ENCODE data around the gene TTYH3.
"Not testable (repeated sequence)": the region's sequence is repeated elsewhere in the genome, so short reads cannot be mapped to it uniquely, and the experiment has no call there.

The TTYH3 gene

GRCh38 chr7:2603044-2603965 lies 28.5 kb upstream of the TTYH3 start:
- DNase-seq = no peak

GRCh38 chr7:2604608-2605174 lies 27.1 kb upstream of the TTYH3 start:
- no peak for DNase-seq

GRCh38 chr7:2605608-2606538 lies 25.9 kb upstream of the TTYH3 start:
- no peak for DNase-seq

GRCh38 chr7:2606539-2606936 lies 25.2 kb upstream of the TTYH3 start:
- no peak for DNase-seq

- DNase-seq = no peak
Measured at GRCh38 chr7:2607122-2607922, 24.5 kb upstream of the TTYH3 start.

- DNase-seq = no peak
Measured at GRCh38 chr7:2607923-2608904, 23.6 kb upstream of the TTYH3 start.

GRCh38 chr7:2608921-2609411 lies 22.8 kb upstream of the TTYH3 start:
- DNase-seq = no peak

- DNase-seq = not testable (repeated sequence)
Measured at GRCh38 chr7:2609646-2610045, 22.1 kb upstream of the TTYH3 start.

- DNase-seq = no peak
Measured at GRCh38 chr7:2610466-2610865, 21.3 kb upstream of the TTYH3 start.

GRCh38 chr7:2610898-2611297 lies 20.9 kb upstream of the TTYH3 start:
- no peak for DNase-seq

- no peak for DNase-seq
Measured at GRCh38 chr7:2611401-2611800, 20.4 kb upstream of the TTYH3 start.

- DNase-seq = no peak
Measured at GRCh38 chr7:2611922-2612321, 19.9 kb upstream of the TTYH3 start.

- DNase-seq = no peak
Measured at GRCh38 chr7:2612445-2613097, 19.2 kb upstream of the TTYH3 start.

- DNase-seq = no peak
Measured at GRCh38 chr7:2613098-2613930, 18.5 kb upstream of the TTYH3 start.

- DNase-seq = no peak
Measured at GRCh38 chr7:2613931-2614600, 17.7 kb upstream of the TTYH3 start.

GRCh38 chr7:2614631-2615330 lies 17.0 kb upstream of the TTYH3 start:
- DNase-seq = no peak

- no peak for DNase-seq
Measured at GRCh38 chr7:2616387-2617324, 15.1 kb upstream of the TTYH3 start.
